ACC112 (cell line): ENCODE measurements around the gene FRY.

Experiments
- H2AFZ ChIP-seq: fragments of 200-600 bp; sonication (generic); one replicate; pipeline ENCODE4 v1.6.0; 2017; ENCODE audit warnings: antibody characterized with exemption, low read length; ENCODE audit not compliant: unreplicated experiment
- H3K27ac ChIP-seq: fragments of 200-600 bp; sonication (generic); 2 replicates; pipeline ENCODE4 v1.5.1; 2014; ENCODE audit warnings: low read depth, mild to moderate bottlenecking, antibody characterized with exemption, low read length, moderate library complexity
- H3K27me3 ChIP-seq: fragments of 200-600 bp; sonication (generic); 2 replicates; pipeline ENCODE4 v1.6.1; 2014; ENCODE audit warnings: mild to moderate bottlenecking, antibody characterized with exemption, low read length, moderate library complexity, mixed read lengths; ENCODE audit not compliant: insufficient read depth
- H3K36me3 ChIP-seq: fragments of 200-600 bp; sonication (generic); 2 replicates; pipeline ENCODE4 v1.6.1; 2016; ENCODE audit warnings: mild to moderate bottlenecking, antibody characterized with exemption, low read length, moderate library complexity, mixed read lengths; ENCODE audit not compliant: insufficient read depth
- H3K4me1 ChIP-seq: fragments of 200-600 bp; sonication (generic); one replicate; pipeline ENCODE4 v1.6.1; 2016; ENCODE audit warnings: low read length, mixed read lengths; ENCODE audit not compliant: insufficient read depth, unreplicated experiment, control insufficient read depth
- H3K4me3 ChIP-seq: fragments of 200-600 bp; sonication (generic); 2 replicates; pipeline ENCODE4 v1.5.1; 2014; ENCODE audit warnings: mild to moderate bottlenecking, low read depth, low read length
- H3K79me2 ChIP-seq: fragments of 200-600 bp; sonication (generic); one replicate; pipeline ENCODE4 v1.6.0; 2016; ENCODE audit warnings: low read length; ENCODE audit not compliant: control insufficient read depth, unreplicated experiment, insufficient read depth

Gene FRY

DNA sequence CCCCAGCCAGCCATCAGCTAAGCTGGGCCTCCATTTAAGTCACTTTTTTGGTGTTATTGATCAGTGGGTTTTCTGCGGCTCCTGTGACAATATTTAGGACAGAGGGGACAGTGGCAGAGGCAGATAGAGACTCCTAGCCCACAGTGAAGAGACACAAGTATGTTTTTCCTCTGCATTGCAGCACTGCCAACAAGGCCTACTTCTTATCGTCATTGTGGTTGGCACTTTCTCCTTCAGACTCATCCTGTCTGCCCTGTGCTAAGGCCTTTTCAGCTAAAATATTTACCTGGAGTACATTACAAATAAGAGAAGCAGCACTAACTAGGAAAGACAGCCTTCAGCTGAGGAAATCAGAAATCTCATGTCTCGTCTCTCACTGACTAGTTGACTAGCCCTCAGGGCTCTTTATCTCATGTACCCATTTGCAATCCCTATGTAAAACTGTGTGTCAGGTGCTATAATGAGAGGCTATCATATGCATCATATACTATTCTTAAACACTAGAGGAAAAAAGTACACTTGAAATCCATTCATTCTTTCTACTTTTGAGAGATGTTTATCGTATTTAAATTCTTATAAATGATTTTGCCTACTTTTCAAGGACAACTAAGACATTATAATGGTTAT is 221.4 kb downstream of the FRY start:
- Histone ChIP-seq H3K79me2 (no peaks in the 10 kb centered on the region), H3K4me1 (no peaks in the 10 kb centered on the region), H2AFZ (no peak overlapping the region), H3K27ac (no peak overlapping the region), H3K4me3 (no peak overlapping the region), H3K27me3 (no peaks in the 10 kb centered on the region), H3K36me3 (no peaks in the 10 kb centered on the region)

DNA sequence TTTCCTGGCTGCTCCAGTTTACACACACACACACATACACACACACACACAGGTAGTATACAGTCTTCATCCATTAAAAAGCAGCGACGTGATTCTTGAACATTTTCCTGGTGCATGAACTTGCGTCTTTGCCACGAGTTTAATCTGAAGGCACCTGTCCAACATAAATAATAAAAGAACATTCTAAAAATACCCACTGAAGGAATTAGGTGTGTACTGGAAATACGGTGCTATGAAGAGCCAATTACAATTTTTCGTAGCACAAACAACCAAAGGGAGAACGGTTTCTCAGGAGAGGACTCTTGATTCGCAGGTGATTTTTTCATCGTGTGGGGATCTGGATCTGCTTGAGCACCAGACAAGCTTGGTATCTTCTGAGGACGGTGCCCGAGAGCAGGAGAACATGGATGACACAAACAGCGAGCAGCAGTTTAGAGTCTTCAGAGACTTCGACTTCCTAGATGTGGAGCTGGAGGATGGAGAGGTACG is 222.4 kb downstream of the FRY start:
- no peak overlapping the region for H3K4me3 ChIP-seq
- H3K4me1 ChIP-seq: no peaks in the 10 kb centered on the region
- no peaks in the 10 kb centered on the region for H3K36me3 ChIP-seq
- H3K79me2 ChIP-seq: no peaks in the 10 kb centered on the region
- H2AFZ ChIP-seq: no peak overlapping the region
- H3K27ac ChIP-seq: no peak overlapping the region
- no peaks in the 10 kb centered on the region for H3K27me3 ChIP-seq

DNA sequence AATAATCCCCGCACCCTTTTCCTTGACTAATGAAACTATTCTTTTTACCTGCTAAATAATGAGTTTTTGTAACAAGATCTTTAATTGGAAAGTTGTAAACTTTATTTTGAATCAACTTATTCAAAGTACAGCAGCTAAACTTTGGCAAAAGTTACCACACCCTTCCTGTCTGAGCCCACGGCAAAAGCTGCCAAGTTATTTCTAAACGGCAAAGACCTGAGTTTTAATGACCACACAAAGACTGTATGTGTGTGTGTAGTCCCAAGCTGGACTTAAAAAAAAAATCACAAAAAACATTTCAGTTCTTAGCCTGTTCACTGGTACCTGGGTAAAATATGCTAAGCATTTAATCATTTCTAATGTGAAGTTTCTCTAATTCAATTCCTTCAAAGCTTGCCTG is 222.8 kb downstream of the FRY start:
- Histone ChIP-seq H3K4me3 (no peak overlapping the region), H3K27ac (no peak overlapping the region), H3K4me1 (no peaks in the 10 kb centered on the region), H3K27me3 (no peaks in the 10 kb centered on the region), H3K36me3 (no peaks in the 10 kb centered on the region), H2AFZ (no peak overlapping the region), H3K79me2 (no peaks in the 10 kb centered on the region)

DNA sequence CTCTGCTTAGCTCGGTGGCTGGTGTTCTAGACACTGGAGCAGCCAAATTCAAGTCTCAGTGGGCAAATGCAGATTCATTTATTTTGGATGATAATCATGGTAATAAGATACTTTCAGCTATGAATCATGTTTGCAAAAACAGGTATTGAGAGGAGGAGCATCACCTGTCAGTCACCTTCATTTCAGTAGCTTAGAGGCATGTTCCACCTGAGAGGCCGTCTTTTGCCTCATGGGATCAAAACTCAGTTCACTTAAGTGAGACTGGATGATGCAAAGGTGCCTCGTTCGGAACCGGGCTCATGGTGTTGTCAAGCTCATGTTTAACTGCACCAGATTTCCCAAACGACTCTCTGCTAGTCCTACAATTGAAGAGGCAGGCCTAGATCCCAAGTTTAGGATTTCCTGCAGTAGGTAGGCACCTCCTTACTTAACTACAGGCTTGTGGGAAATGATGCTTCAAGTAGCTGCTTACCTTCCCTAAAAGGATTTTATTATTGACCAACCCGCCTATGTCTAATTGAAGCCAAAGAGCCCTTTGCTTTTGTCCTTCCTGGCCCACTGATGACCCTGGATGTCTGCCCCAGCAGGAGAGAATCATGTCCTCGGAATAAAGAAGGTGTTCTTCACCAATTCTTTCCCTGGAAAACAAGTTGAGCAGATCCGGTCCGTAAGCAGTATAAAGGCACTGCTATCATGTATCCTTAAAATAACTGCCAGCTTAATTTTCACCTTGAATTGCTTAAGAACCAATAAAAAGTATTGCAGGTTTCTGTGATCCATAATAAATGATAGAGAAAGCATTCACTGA is 223.5 kb downstream of the FRY start:
- no peak overlapping the region for H3K4me3 ChIP-seq
- no peaks in the 10 kb centered on the region for H3K79me2 ChIP-seq
- no peak overlapping the region for H3K27ac ChIP-seq
- H3K36me3 ChIP-seq: no peaks in the 10 kb centered on the region
- no peak overlapping the region for H2AFZ ChIP-seq
- no peaks in the 10 kb centered on the region for H3K27me3 ChIP-seq
- H3K4me1 ChIP-seq: no peaks in the 10 kb centered on the region

DNA sequence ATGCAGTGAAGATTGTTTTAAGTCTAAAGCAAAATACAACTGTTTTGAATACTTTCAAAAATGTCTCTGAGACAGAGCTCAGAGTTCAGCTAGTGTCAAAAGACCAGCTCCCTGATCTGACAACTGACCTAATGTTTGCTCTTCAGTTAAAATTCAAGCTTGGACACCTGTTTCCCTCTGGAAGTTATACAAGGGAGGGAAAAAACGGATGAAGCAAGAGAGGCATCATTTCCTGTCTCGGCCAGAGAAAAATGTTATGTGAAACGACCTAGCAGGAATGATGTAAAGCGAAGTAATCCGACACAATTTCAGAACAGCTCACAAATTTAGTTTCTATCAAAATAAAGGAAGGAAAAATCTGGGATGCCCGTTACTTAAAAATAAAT is 224.1 kb downstream of the FRY start:
- Histone ChIP-seq H3K79me2 (no peaks in the 10 kb centered on the region), H2AFZ (no peak overlapping the region), H3K4me1 (peaks cover under 1% of the 10 kb centered on the region), H3K27me3 (no peaks in the 10 kb centered on the region), H3K4me3 (no peak overlapping the region), H3K27ac (no peak overlapping the region), H3K36me3 (no peaks in the 10 kb centered on the region)

DNA sequence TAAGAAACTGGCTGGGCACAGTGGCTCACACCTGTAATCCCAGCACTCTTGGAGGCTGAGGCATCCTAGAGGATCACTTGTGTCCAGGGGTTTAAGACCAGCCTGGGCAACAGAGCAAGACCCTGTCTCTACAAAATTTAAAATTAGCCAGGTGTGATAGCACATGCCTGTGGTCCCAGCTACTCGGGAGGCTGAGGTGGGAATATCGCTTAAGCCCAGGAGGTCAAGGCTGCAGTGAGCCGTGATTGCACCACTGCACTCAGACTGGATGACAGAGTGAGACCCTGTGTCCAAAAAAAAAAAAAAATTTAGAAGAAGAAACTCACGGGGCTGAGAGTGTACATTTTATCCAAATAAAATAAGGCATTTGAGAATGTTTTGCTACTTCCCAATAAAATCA is 224.7 kb downstream of the FRY start:
- Histone ChIP-seq H3K36me3 (no peaks in the 10 kb centered on the region), H3K27ac (no peak overlapping the region), H3K4me1 (peaks cover 5% of the 10 kb centered on the region), H2AFZ (no peak overlapping the region), H3K79me2 (no peaks in the 10 kb centered on the region), H3K27me3 (no peaks in the 10 kb centered on the region), H3K4me3 (no peak overlapping the region)

DNA sequence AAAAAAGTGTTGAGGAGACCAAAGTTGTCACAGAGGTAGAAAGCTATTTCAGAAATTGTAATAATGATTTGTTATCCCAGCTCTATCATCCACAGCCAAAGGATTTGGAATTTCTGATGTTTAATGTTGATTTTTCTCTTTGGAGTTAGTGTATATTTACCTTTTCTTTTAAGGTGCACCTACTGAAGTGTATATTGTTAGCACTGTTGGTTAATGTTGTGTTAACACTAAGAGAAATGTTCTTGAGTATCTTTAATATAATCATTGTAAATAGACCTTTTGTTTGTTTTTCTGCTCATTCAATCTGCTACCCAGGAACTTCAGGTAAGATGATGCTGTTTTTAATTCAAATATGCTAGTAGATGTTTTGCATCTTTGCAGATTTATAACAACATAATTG is 226.1 kb downstream of the FRY start:
- no peak overlapping the region for H3K4me3 ChIP-seq
- H3K27ac ChIP-seq: no peak overlapping the region

DNA sequence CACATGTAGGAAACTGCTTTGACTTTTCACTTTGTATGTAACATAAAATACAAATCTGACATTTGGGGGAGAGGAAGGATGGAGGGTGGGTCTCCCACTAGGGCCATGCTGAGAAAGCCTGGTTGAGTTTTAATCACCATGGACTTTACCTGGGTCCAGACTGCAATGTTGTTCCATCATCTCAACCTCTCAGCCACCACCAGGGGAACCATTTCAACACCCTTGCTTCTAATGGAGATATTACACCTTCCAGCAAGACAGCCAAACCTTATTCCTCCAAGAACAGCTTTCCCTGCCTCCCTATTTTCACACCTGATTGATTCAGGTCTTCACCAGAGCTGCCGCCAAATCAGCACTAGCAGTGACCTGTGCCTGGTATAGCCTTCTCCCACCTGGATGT is 227.5 kb downstream of the FRY start:
- H3K79me2 ChIP-seq: no peaks in the 10 kb centered on the region
- no peak overlapping the region for H2AFZ ChIP-seq
- H3K4me3 ChIP-seq: no peak overlapping the region
- H3K36me3 ChIP-seq: no peaks in the 10 kb centered on the region
- peaks cover 26% of the 10 kb centered on the region for H3K4me1 ChIP-seq
- H3K27me3 ChIP-seq: no peaks in the 10 kb centered on the region
- H3K27ac ChIP-seq: no peak overlapping the region

More for the DNA sequence above, 226.1 kb downstream of the FRY start:
- Histone ChIP-seq H3K27me3 (no peaks in the 10 kb centered on the region), H3K79me2 (no peaks in the 10 kb centered on the region), H2AFZ (no peak overlapping the region), H3K36me3 (no peaks in the 10 kb centered on the region), H3K4me1 (peaks cover 19% of the 10 kb centered on the region)

DNA sequence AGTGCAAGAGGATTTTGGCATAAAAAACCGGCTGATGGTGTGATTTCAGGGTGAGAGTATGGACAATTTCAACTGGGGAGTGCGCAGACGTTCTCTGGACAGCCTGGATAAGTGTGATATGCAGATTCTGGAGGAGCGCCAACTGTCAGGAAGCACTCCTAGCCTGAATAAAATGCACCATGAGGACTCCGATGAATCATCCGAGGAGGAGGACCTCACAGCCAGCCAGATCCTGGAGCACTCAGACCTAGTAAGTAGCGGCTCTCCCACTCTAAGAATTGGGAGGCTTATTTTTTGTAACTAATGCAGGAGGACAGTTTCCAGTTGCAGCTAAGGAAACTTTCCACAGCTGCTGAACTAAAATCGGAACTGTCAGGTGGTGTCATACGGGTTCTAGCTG is 230.0 kb downstream of the FRY start:
- Histone ChIP-seq H3K4me3 (peak overlapping the region; percentile 4; the same call in 1 of the 2 replicates), H2AFZ (peak overlapping the region; percentile 86), H3K27ac (peak overlapping the region; percentile 41; the same call in 1 of the 2 replicates), H3K27me3 (no peaks in the 10 kb centered on the region), H3K79me2 (no peaks in the 10 kb centered on the region), H3K36me3 (no peaks in the 10 kb centered on the region), H3K4me1 (peaks cover 31% of the 10 kb centered on the region)

DNA sequence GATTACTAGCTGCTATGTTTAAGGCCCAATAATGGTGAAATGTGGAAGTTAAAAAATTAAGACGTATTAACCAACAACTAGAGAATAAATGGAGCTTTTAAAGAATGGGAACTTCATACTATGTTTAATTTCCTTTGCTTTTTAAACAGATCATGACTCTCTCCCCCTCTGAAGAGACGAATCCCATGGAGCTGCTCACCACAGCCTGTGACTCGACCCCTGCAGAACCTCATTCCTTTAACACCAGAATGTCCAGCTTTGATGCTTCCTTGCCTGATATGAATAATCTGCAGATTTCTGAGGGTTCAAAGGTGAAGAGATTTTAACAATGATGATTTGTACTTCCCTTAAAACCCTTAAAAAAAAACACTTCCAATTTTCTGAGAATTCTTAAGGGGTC is 230.6 kb downstream of the FRY start:
- Histone ChIP-seq H2AFZ (peak overlapping the region; percentile 86), H3K27ac (peak overlapping the region; percentile 41), H3K36me3 (no peaks in the 10 kb centered on the region), H3K27me3 (no peaks in the 10 kb centered on the region), H3K4me3 (peak overlapping the region; percentile 4; the same call in 1 of the 2 replicates), H3K4me1 (peaks cover 31% of the 10 kb centered on the region), H3K79me2 (no peaks in the 10 kb centered on the region)

DNA sequence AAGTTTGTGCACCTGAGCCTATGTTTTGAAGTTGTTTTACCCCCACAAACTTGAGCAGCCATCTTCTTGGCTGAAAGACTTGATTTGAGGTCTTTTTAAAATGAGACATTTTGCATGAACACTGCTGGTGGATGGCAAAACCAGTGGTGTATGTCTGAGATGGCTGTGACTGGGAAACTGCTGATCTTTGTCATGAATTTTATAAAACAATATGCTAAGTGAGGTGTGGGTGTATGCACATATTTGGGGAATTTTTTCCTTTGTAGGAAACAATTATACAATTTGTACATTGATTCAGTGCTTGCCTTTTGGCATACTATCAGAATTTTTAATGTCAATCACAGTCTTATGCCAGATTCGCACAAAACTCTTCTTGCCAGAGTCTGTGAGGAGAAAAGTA is 231.0 kb downstream of the FRY start:
- H3K4me1 ChIP-seq: peaks cover 31% of the 10 kb centered on the region
- no peaks in the 10 kb centered on the region for H3K36me3 ChIP-seq
- no peak overlapping the region for H3K4me3 ChIP-seq
- H3K79me2 ChIP-seq: no peaks in the 10 kb centered on the region
- H2AFZ ChIP-seq: no peak overlapping the region
- H3K27ac ChIP-seq: 0 out of 2 replicates have a peak overlapping the region, but pooled peaks have one; percentile 41
- H3K27me3 ChIP-seq: no peaks in the 10 kb centered on the region
